GM21390 (cell line): ENCODE data around the gene TUBA1B.
"Not testable (repeated sequence)": the region's sequence is repeated elsewhere in the genome, so short reads cannot be mapped to it uniquely, and the experiment has no call there.

Experiments
- ATAC-seq: cut with Tn5 transposase; IDR thresholded peaks from one replicate; pipeline ENCODE4 v1.9.1; 2021; ENCODE audit not compliant: unreplicated experiment

Gene TUBA1B

GRCh38 chr12:49127971-49128370 is 3.2 kb downstream of the TUBA1B start:
- not testable (repeated sequence) for ATAC-seq

GRCh38 chr12:49126852-49127763 is 4.1 kb downstream of the TUBA1B start:
- ATAC-seq: no peak

DNA sequence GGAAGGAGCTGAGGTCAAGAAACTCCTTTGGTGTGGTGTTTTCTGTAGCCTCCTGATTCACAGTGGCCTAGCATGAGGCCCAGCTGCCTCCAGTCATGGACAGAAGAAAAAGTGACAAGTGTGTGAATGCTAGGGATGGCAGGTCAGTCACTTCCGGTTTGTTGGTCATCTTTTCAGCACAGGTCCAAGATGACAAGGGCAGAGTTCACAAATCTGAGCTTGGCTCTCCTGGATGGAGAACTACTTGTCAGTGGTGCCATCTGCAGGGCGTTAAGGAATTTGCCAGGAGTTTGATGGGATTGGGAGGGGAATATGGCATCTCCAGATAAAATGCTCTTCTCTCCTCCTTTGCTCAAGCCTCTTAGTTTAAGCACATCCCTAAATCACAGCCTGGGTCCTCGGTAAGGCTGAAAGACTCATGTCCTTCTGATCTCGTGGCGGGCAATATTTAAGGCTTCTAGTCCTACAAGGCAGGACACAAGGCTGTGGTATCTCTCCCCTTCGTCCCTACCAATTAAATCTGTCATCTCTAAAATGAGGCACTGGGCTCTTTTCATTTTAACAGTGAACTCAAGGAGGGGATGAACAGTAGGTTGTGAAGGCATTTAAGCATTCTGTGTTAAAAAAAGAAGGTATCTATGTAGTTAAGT is 10.0 kb downstream of the TUBA1B start:
- ATAC-seq: no peak

- ATAC-seq: no peak
These were observed 20.0 kb downstream of the TUBA1B start for GRCh38 chr12:49111206-49111605.

DNA sequence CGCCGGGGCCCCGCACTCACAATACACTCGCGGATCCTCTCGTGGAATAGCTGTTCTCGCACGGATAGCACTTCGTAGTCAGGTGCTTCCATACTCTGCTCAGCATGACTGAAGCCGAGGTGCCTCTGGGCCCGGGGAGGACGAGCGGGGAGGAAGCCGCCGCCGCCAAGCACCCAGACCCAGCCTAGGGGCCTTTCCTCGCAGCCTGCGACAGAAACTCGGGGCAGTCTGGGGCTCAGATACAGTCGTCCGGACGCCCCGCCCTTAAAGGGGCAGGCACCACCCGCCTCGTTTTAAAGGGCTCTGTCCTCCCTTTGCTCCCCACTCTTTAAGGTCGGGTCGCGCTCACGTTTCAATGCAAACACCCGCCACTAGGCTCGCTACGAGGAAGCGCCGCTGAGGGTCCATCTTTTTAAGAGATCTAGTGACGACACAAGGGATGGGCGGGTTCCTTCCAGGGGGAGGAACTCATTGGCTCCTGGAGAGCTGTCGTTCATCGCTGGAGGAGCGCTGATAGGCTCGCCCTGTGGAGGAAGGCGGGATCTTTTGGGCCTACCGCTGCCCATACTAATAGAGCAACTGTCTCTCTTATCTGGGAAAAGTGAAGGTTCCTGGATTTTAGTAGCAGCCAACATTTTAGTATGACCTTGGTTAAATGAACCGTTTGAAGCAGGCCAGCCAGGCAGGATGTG is 20.6 kb downstream of the TUBA1B start, which contains the start of gene LMBR1L:
Gene LMBR1L (minus strand): TSS at position 384 of the 692 bp plus-strand sequence. CDS start 292 bp downstream, at position 92.
- peak; percentile 98 for ATAC-seq

DNA sequence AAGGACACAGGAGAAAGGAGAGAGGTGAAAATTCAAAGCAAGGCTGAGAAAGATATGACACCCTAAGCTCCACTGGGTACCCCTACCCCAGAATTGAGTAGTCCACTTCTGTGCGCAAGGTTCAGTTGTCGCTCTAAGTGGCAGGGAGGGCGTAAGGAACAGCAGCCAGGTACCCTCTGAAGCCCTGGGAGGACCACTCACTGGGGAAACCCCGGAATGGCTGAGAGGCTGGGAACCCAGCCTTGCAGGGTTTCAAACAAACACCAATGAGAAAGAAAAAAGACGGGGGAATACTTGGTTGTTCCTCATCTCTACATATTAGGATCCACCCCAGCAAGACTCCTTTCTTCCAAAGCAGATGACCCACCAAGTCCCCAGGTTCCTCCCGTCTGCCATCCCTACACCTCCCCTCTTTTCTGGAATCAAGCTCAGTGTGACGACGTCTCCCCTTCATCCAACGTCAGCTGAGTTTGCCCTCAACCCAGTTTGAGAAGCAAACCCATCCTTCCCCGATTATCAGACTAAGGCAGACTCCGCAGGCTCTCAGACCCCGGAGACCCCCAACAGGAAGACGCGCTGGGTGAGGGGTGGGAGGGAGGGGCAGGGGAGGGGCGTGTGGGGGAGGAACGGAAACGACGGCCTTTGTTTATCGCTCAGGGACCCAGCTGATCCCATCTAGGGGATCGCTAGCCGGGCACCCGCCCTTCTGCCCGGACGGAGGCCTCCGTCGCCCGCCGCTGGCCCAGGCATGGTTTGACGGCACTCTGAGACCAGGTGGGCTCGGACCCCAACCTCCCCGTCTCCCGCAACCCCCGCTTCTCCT is 21.3 kb downstream of the TUBA1B start:
- no peak for ATAC-seq

- no peak for ATAC-seq
These were observed 22.2 kb downstream of the TUBA1B start for GRCh38 chr12:49108958-49109404.

DNA sequence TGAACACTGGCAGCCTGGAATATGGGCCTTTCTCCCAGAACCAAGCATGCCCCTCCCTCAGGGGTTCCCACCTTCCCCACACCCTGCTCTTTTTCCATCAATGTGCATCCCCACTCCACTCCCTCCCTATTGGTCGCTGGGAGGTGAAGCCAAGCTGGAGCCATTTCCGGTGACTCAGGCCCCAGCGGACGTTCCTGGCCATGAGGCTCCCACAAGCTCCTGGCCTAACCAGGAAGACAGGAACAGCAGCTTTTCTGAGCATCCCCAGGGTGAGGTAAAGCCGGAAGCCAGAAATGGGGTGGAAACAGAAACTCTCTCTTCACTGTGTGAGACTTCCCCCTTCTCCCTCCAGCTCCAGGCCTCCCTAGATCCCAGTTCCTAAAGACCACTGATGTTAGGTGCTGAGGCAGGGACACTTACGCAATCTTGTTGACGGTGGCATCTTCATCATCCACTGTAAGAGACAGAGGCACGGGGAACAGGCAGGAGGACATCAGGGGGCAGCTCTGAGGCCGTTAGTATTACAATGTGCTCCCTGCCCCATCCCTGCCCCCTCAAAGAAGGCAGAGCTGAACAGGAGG is 25.6 kb downstream of the TUBA1B start:
- ATAC-seq: no peak

DNA sequence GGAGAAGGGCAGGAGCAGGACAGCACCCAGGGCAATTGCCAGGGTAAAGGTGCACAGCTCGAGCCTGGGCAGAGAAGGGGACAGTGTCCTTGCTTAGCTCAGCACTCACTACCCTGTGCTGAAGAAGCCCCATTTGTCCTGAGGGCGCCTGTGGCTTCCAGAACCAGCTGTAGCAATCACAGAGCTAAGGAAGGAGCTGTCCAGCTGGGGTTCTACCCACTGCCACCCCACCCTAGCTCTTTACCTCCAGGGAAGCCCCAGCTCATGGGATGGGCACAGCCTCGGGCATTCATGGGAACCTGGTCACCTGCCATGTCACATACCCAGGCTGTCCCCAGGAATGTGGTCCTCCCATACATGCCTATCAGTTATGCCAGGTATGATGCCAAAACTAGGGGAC is 26.4 kb downstream of the TUBA1B start:
- no peak for ATAC-seq

DNA sequence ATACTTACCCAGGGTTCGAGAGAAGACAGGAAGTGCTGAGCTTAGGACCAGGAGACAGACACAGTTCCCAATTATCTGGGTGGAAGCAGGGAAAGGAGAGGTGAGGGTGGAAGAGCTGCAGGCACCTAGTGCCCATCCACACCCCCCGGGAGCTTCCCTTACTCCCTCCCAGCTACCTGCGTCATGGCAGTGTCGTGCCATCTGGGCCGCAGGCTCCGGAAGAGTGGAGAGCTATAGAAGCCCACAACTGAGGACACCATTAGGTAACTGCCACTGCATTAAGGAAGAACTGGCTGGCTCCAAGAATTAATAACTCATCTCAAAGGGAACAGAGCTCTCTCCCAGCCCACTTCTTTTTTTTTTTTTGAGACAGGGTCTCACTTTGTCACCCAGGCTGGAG is 30.8 kb downstream of the TUBA1B start:
- no peak for ATAC-seq

DNA sequence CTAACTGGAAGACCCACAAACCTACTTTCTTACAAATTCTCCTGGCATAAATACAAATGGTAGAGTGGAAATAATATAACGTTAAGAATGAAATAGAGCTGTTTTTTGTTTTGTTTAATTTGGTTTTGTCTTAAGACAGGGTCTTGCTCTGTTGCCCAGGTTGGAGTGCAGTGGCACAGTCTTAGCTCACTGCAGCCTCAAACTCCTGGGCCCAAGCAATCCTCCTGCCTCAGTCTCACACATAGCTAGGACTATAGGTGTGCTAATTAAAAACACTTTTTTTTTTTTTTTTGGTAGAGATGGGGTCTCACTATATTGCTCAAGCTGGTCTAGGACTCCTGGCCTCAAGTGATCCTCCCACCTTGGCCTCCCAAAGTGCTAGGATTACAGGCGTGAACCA is 32.5 kb downstream of the TUBA1B start:
- ATAC-seq: no peak

DNA sequence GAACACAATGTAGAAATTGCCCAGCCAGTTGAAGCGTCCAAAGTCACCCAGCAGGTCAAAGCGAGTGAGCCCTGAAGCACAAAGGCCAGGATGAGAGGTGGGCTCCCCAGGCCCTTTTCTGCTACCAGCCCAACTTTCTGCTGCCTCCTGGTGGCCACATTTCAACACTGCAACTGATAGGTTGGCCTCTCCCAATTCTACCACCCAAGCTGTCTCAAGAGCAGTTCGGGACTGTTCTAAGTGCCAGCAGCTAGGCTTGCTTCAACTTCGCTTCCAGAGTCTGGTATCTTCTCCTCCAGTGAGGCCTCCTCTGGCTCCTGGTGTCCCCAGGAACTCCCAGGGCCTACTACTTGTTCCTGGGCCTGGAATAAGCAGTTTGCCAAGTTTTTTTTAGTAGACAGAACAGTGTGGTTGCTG is 33.2 kb downstream of the TUBA1B start:
- ATAC-seq: no peak

- no peak for ATAC-seq
These were observed 33.8 kb downstream of the TUBA1B start for GRCh38 chr12:49097381-49097780.

DNA sequence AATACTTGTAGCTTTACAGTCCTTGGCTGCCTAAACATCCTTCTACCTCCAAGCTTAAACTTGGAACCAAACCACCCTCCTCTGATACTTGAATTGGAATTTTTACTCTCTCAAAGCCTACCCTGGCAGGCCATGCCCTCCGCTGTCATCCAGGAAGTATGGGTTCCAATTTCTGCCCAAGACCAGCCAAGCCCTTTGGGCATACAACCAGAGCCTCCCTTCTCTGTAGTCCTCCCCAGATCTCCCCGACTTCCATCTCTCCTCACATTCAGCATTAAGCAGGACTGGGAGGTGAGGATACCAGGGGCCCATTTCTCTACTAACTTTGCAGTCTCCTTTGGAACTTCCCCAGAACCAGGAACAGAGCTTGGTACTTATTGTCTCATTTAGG is 36.2 kb downstream of the TUBA1B start:
- ATAC-seq: no peak

GRCh38 chr12:49094160-49094974 is 36.8 kb downstream of the TUBA1B start, which contains the start of gene DHH:
DHH (minus strand) TSS chr12:49094801; CDS start chr12:49094512, 289 bp downstream.
- ATAC-seq: no peak

GRCh38 chr12:49093792-49094159 is 37.4 kb downstream of the TUBA1B start:
- ATAC-seq: no peak

GRCh38 chr12:49092816-49093406 is 38.3 kb downstream of the TUBA1B start:
- ATAC-seq: no peak

- ATAC-seq: no peak
These were observed 38.9 kb downstream of the TUBA1B start for GRCh38 chr12:49092086-49092815.

- ATAC-seq: no peak
These were observed 39.4 kb downstream of the TUBA1B start for GRCh38 chr12:49091836-49092085.
